GM19023 (cell line): ENCODE data around the gene RHBDD1.
"Not testable (repeated sequence)": the region's sequence is repeated elsewhere in the genome, so short reads cannot be mapped to it uniquely, and the experiment has no call there.

Source experiments
- ATAC-seq: cut with Tn5 transposase; IDR thresholded peaks from one replicate; pipeline ENCODE4 v1.9.1; 2021; ENCODE audit warnings: mild to moderate bottlenecking, moderate library complexity; ENCODE audit not compliant: unreplicated experiment

RHBDD1 gene

GRCh38 chr2:226839951-226840350 lies 4.1 kb downstream of the RHBDD1 start:
- no peak for ATAC-seq

- not testable (repeated sequence) for ATAC-seq
These were observed 7.1 kb downstream of the RHBDD1 start for GRCh38 chr2:226843001-226843400.

DNA sequence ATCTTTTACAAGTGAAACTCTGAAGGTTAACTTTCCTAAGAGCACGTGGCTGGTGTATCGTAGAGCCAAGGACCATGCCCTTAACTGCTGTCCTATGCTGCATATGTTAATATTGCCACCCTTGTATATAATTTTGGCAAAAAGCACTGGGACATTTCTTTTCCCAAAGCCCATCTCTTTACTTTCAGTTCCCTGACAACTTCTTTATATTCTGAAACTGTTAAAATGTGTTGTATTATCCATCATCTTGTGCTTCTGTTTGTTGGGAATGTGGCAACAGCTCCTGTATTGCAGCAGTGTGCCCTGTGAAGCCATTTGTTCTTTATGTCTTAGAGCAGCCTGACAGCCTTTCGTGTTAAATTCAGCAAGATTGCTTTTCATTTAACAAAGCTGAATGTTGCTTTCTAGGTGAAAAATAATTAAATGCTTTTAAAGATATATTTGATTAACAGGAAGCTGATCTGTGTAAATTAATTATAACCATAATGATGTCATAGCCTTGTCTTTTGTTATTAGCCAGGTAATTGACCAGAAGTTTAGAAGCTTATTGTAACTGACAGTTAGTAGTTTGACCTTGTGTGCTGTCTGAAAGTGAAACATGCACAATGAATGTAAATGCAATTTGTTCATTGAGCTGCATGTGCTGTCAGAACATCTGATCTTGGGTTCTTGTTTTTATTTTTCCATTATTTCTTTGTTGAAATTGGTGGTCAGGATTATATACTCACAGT lies 9.7 kb downstream of the RHBDD1 start:
- no peak for ATAC-seq

GRCh38 chr2:226847090-226847489 lies 11.2 kb downstream of the RHBDD1 start:
- ATAC-seq, result no peak

DNA sequence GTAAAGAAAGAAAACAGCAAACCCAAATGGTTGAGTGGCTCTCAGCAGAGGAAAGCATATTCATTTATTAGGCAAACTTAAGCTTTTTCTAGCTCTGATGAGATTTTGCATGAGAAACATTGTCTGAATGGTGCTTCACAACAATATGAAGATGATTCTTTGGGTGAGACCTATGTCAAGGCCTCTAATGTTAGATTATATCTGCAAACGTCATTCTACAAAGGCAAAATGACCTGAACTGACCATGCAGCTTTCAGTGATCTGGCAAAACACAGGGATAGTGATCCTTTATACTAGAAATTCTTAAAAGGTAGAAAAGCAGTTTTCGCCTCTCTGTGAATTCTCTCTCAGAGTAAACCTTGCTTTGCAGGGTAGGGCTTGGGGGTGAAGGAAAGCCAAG lies 11.7 kb downstream of the RHBDD1 start:
- ATAC-seq, result no peak

DNA sequence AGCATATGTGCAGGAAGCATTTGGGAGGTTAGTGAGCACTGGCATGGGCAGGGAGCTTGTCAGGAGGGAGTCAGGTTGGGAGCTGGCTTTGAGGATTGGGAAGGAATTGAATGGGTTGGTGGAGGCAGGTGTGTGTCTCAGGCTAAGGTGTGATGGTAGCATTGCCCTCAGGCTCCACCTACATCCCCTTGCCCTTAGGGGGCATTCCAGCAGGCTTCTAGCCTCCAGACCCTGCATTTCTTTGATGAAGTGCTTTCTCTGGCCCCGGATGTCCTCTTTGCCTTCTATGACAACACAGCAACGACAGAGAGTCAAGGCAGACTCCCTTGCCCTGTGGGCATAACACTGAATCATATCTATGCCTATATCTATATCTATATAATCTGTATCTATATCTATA lies 13.5 kb downstream of the RHBDD1 start:
- ATAC-seq, result no peak

DNA sequence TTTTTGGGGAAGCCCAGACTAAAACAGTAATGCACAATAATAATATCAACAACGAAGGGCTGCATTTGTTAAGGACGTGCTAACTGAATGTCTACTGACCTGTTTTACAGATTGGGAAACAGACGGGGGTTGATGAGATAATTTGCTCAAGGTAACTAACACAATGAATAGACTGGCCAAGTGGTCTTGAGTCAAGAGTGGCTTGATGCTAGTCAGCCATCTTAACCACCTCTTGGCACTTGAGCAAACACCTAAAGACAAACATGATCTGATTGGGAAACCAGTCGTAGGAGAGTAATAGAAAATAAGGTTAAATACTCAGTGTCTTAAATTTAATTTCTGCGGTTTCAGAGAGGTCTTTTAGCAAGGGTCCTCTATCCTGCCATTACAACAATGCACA lies 14.2 kb downstream of the RHBDD1 start:
- ATAC-seq, result no peak

GRCh38 chr2:226855787-226856186 lies 19.9 kb downstream of the RHBDD1 start:
- ATAC-seq, result no peak

DNA sequence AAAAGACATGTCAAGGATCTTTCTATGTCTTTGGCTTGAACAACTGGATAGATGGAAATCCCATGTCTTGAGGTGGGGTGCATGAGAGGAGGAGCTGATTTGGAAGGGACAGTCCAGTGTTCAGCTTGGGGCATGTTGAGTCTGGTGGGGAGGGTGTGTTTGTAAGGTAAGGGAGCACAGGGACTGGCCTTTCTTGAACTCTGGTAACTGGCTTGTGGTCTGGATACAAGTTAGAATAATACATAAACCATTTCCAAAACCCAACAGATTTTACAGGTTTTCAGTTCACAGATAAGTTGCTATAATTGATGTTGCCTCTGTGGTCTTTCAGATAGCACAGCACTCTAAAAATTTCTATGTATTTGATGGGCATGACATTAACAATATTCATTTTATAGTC lies 24.2 kb downstream of the RHBDD1 start:
- ATAC-seq, result no peak

DNA sequence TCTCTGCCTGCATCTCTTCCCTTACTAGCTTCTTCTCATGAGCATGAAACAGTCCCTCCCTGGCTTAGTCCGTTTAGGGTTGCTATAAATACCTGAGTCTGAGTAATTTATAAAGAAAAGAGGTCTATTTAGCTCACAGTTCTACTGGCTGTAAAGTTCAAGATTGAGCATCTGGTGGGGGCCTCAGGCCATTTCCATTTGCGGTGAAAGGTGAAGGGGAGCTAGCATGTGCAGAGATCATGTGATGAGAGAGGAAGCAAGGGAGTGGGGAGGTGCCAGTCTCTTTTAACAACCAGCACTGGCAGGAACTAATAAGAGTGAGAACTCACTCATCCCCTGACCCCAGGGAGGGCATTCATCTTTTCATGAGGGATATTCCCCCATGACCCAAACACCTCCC lies 26.8 kb downstream of the RHBDD1 start:
- peak; percentile 75 for ATAC-seq

GRCh38 chr2:226865273-226865672 lies 29.4 kb downstream of the RHBDD1 start:
- ATAC-seq, result no peak

- no peak for ATAC-seq
These were observed 29.9 kb downstream of the RHBDD1 start for GRCh38 chr2:226865710-226866109.

- no peak for ATAC-seq
These were observed 32.7 kb downstream of the RHBDD1 start for GRCh38 chr2:226868331-226869162.

DNA sequence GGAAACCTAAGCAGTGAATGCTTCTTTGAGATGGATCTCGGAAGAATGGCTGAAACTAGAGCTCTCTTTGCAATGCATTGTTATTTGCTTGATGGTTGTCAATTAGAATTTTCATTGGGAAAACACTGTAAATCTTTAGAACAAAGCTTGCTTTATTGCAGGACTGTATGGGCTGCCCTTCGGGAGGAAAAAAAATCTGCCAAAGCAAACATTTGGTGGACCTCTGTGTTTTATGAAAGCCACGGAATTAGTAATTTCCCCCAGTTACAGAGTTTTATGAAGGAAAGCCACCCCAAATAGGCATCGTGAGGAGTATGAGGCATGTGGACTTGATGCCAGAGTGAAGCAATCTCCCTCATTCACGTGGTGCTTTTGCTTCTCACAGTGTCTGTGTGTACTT lies 33.5 kb downstream of the RHBDD1 start:
- no peak for ATAC-seq

- ATAC-seq, result no peak
These were observed 37.3 kb downstream of the RHBDD1 start for GRCh38 chr2:226873051-226873620.

GRCh38 chr2:226873826-226874225 lies 38.0 kb downstream of the RHBDD1 start:
- ATAC-seq, result no peak

DNA sequence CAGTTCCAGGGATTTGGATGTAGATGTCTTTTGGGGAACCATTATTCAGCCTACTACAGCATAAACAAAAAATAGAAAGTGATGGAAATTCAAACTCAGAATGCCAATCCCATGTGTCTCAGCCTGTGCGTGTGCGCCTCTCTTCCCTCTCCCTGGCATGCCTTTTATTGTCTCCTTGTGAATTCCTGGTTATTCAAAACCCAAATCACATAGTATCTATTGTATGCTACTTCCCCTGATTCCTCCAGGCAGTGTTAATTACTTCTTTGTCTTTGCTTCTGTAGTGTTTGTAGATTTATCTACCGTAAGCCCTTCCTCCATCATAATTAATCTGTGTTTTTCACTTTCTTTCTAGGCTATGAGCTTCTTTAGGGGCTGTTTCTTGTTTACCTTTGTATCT lies 38.9 kb downstream of the RHBDD1 start:
- ATAC-seq, result no peak

DNA sequence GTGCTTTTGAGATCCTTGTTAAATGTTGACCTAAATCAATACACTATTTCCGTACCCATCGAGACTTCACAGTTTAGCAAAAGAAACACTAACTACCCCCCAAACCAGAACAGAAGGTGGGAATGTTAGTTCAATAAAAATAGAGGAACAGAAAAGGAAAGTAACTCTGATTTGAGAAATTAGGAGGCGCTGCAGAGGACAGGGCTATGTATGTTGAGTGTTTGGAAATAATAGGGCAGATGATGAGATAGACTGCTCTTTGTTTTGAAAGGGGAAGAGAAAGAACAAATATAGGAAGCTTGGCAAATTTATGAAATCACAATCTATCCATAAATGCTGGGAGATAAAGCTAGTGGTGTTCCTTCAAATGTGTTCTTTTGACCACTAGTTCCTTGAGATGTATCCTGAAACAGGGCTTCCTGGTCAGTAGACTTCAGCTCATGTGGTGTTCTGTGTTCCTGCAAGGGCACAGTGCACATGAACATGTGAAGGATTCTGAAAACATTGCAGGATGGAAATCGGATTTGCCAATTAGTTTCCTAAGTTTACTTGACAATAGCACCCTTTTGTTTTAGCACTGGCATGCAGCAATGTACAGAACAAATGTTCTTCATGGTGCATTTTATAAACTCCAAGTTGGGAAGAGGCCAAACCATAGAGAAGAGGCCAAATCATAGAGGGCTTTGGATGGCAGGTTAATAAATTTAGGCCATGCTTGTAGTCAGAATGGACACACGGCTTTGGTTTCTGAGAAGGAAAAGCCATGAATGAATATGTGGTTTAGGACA lies 39.8 kb downstream of the RHBDD1 start:
- no peak for ATAC-seq

DNA sequence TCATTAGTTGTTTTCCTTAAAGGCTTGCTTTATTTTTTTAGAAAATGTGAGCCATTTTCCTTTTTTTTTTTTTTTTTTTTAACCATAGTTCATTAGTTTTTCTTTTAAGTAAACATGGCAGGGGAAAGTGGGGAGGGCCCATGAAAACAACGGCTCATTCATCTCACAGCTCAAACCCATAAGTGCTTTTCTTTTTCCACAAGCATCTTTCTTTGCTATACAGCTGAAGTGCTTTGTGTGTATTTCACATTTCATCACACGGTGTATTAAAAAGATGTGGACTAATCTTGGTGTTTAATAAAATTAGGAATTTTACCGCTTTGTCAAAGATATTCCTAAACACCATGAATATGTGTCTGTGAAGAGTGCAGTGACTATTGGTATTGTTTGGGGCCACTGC lies 41.6 kb downstream of the RHBDD1 start:
- ATAC-seq, result no peak

- no peak for ATAC-seq
These were observed 45.4 kb downstream of the RHBDD1 start for GRCh38 chr2:226881287-226881686.

DNA sequence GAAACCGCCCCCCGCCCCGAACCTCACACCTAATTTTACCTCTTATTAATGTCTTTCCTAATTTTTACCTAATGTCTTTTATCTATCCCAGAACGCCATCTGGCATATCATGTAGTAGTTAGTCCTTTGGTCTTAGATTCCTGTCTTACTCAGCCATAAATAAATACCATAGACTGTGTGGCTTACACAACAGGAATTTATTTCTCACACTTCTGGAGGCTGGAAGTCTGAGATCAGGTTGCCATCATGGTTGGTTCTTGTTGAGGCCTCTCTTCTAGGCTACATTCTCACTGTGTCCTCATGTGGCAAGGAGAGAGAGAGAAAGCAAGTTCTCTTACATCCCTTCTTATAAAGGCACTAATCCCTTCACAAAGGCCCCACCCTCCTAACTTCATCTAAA lies 46.8 kb downstream of the RHBDD1 start:
- ATAC-seq, result no peak
